HL-60 (cell line): Measurements from ENCODE around the gene GPR32.
"Not testable (repeated sequence)": the region's sequence is repeated elsewhere in the genome, so short reads cannot be mapped to it uniquely, and the experiment has no call there.

ENCODE experiments used
- DNase-seq, 2 experiments: peaks; one replicate each; pipeline ENCODE4 v3.0.0-alpha.2; 2010 to 2020; ENCODE audit warnings: low read depth in 1 of 2, low spot score in 1 of 2
- H3K27ac ChIP-seq: fragments of 250-450 bp; sonication (Bioruptor Pico); replicated peaks from 2 replicates; pipeline ENCODE4 v1.5.1; 2020; ENCODE audit warnings: mild to moderate bottlenecking, moderate library complexity
- H3K27me3 ChIP-seq: fragments of 250-450 bp; sonication (Bioruptor Pico); 2 replicates; pipeline ENCODE4 v1.5.1; 2021; ENCODE audit warnings: mild to moderate bottlenecking, moderate library complexity; ENCODE audit not compliant: insufficient read depth, poor library complexity, severe bottlenecking
- H3K4me3 ChIP-seq: replicated peaks from 2 replicates; pipeline ENCODE4 v1.5.1; 2011; ENCODE audit warnings: mild to moderate bottlenecking, control low read depth, low read length; ENCODE audit not compliant: insufficient read depth
- CTCF ChIP-seq: IDR thresholded peaks from one replicate; pipeline ENCODE4 v1.5.1; 2011; ENCODE audit warnings: low read length, control low read depth, inconsistent platforms; ENCODE audit not compliant: insufficient read depth
- GABPA ChIP-seq: IDR thresholded peaks from 2 replicates; pipeline ENCODE4 v1.6.1; 2012; ENCODE audit warnings: low read depth
- POLR2AphosphoS5 ChIP-seq: IDR thresholded peaks from 2 replicates; pipeline ENCODE4 v1.6.1; 2012; ENCODE audit warnings: low read depth
- REST ChIP-seq: IDR thresholded peaks from 2 replicates; pipeline ENCODE4 v1.6.1; 2012; ENCODE audit warnings: low read depth; ENCODE audit not compliant: insufficient replicate concordance
- SPI1 ChIP-seq: IDR thresholded peaks from 2 replicates; pipeline ENCODE4 v1.6.1; 2012; ENCODE audit warnings: low read depth, mild to moderate bottlenecking, borderline replicate concordance

GPR32 gene

DNA sequence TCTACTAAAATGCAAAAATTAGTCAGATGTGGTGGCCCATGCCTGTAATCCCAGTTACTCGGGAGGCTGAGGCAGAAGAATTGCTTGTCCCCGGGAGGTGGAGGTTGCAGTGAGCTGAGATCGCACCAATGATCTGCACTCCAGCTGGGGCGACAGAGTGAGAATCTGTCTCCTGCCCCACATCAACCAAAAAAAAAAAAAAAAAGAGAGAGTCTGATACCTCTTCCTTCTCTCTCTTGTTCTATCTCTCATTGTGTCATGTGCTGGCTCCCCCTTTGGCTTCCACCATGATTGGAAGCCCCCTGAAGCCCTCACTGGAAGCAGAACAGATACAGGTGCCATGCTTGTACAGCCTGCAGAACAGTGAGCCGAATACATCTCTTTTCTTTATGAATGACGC is 26.7 kb upstream of the GPR32 start:
- H3K4me3 ChIP-seq, result no peak overlapping the region
- H3K27ac ChIP-seq, result no peak overlapping the region
- DNase-seq, result no peak
- H3K27me3 ChIP-seq, result no peaks in the 10 kb centered on the region
- TF ChIP-seq CTCF, result no peak
- TF ChIP-seq POLR2AphosphoS5, result no peak
- TF ChIP-seq REST, result no peak
- TF ChIP-seq GABPA, result no peak
- TF ChIP-seq SPI1, result no peak

DNA sequence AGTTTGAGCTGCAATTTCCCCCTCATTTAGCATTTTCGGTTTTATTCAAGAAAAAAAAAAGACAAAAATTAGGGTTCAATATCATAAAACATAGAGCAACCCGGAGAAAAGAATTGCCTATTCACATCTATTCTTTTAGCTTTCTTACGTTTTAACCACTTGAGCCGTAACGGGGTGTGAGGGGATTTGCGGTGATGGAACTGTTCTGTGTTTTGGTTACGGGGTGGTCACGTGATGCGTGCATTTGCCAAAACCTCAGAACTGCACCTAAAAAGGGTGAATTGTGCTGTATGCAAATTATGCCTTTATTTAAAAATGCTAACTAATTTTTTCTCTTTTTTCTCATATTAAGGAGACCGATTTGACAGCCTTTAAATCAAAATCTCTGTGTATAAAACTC is 25.0 kb upstream of the GPR32 start:
- Histone ChIP-seq H3K27me3 (no peaks in the 10 kb centered on the region), H3K4me3 (no peak overlapping the region), H3K27ac (no peak overlapping the region)
- TF ChIP-seq SPI1 (no peak), GABPA (no peak), POLR2AphosphoS5 (no peak), CTCF (no peak), REST (no peak)
- no peak for DNase-seq

GRCh38 chr19:50747141-50747540 is 23.1 kb upstream of the GPR32 start:
- H3K27me3 ChIP-seq, H3K27ac ChIP-seq, DNase-seq, H3K4me3 ChIP-seq: not testable (repeated sequence)

- TF ChIP-seq GABPA, result no peak
- no peak for TF ChIP-seq CTCF
- no peak for TF ChIP-seq SPI1
- TF ChIP-seq REST, result no peak
- TF ChIP-seq POLR2AphosphoS5, result no peak
- no peak overlapping the region for H3K4me3 ChIP-seq
- DNase-seq, result no peak
- no peak overlapping the region for H3K27ac ChIP-seq
- no peaks in the 10 kb centered on the region for H3K27me3 ChIP-seq
These were observed 20.8 kb upstream of the GPR32 start for GRCh38 chr19:50749490-50749889.
